ENCODE results near the gene CIAO3.
"Not testable (repeated sequence)": the region's sequence is repeated elsewhere in the genome, so short reads cannot be mapped to it uniquely, and the experiment has no call there.

Gene CIAO3

DNA sequence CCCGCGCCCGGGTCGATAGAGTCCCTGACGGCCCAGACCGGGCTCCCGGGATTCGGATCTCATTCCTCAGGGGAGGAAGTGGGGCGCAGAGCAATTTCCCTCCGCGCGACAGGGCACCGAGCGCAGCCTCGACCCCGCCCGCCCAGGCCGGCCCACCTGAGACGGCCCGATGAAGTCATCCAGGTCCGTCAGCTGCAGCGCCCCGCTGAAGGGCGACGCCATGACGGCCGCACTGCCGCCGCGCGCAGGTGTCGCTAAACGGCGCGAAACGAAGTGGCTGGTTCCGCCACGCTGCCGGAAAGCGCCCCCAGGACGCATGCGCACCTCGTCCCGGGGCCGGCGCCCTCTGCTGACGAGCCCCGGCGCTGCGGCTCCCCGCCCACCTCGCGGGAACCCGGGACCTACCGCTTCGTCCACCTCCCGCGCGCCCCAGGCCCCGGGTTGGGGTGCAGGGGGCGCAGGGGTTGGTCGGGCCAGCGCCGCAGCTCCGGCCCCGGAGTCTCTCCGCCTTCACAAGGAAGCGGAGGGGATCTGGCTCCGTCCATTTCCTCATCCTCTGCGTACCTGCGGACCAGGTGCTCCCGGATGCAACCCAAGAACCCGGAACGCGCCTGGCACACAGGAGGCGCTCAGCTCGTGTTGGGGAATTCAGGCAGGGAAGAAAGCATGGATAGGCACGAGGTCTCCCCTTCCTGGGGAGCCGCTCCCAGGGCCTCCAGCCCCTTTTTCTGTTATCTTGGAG lies at the start of gene CIAO3:
CIAO3 (minus strand) TSS at position 234 of the 742 bp plus-strand sequence; CDS start at position 222, 12 bp downstream.
- peak; percentile 85 for DNase-seq

DNA sequence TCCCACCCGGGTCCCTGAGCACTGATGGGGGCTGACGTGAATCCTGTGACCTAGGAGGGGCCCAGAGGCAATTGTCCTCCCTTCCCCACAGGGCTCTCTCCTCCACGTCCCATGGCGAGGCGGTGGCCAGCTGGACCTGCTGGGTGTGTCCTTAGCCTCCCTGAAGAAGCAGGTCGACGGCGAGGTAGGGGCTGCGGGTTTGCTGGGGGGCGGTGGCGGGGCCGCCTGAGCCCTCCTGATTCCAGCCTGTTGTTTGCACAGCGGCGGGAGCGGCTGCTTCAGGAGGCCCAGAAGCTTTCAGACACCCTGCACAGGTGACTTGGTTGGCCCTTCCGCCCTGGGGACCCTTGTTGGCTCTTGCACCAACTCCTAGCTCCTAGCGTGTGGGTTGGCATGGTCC lies 49.3 kb upstream of the CIAO3 start:
- DNase-seq: no peak

GRCh38 chr16:789191-789850 lies 48.5 kb upstream of the CIAO3 start:
- DNase-seq: no peak

DNA sequence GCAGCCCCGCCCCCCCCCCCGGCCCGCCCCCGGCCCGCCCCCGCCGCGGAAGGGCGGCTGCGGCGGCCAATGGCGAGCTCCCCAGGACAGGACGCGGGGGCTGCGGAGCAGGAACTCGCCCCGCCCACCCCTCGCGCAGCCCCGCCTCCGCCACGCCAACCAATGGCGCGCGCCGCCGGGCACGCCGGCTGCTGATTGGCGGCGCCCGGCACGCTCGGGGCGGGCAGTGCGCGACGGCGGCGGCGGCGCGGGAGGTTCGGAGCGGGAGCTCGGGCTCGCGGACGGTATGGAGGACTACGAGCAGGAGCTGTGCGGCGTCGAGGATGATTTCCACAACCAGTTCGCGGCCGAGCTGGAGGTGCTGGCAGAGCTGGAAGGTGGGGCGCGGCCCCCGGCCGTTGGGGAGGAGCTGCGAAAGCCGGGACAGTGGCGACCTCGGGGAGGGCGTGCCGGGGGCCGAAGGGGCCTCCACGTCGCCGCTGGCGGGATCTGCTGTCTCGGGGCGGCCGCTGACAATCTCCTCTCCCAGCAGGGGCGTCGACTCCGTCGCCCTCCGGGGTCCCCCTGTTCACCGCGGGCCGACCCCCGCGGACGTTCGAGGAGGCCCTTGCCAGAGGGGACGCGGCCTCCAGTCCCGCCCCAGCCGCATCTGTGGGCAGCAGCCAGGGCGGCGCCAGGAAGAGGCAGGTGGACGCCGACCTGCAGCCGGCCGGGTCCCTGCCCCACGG lies 47.8 kb upstream of the CIAO3 start, which contains the start of gene CHTF18:
CHTF18 (plus strand) TSS at position 222 of the 728 bp plus-strand sequence; CDS start at position 287, 65 bp downstream.
- DNase-seq: peak; percentile 82

- DNase-seq: no peak
Measured at GRCh38 chr16:787978-788398, 47.2 kb upstream of the CIAO3 start, which contains the start of gene RPUSD1. Gene RPUSD1 (minus strand): TSS chr16:788381. CDS start chr16:787737, 644 bp downstream.

DNA sequence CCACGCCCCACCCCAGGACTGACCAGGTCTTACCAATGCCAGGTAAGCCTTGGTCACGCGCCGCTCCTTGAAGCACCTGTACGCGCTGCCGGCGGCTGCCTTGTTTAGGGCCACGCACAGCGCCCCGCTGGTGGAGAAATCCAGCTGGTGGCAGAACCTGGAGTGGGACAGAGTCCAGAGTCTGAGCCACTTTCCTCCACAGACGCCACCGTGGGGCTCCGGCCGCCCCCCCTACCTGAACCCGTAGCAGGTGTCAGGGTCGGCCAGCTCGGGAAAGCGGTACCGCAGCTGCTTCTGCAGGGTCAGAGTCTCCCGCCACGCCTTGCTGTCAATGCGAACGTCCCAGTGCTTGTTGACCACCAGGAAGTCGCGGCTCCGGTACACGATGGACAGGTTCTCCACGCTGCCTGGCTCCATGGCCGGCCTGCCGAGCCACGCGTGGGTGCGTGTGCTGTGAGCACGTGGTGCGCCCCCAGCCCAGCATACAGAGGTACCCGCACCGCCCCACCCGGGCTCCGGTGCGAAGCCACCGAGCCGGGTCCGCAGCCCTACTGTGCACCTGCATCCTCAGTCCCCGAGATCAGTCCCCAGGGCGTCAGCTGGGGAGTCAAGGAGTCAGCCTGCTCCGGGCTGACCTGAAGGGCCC lies 46.6 kb upstream of the CIAO3 start:
- DNase-seq: no peak

DNA sequence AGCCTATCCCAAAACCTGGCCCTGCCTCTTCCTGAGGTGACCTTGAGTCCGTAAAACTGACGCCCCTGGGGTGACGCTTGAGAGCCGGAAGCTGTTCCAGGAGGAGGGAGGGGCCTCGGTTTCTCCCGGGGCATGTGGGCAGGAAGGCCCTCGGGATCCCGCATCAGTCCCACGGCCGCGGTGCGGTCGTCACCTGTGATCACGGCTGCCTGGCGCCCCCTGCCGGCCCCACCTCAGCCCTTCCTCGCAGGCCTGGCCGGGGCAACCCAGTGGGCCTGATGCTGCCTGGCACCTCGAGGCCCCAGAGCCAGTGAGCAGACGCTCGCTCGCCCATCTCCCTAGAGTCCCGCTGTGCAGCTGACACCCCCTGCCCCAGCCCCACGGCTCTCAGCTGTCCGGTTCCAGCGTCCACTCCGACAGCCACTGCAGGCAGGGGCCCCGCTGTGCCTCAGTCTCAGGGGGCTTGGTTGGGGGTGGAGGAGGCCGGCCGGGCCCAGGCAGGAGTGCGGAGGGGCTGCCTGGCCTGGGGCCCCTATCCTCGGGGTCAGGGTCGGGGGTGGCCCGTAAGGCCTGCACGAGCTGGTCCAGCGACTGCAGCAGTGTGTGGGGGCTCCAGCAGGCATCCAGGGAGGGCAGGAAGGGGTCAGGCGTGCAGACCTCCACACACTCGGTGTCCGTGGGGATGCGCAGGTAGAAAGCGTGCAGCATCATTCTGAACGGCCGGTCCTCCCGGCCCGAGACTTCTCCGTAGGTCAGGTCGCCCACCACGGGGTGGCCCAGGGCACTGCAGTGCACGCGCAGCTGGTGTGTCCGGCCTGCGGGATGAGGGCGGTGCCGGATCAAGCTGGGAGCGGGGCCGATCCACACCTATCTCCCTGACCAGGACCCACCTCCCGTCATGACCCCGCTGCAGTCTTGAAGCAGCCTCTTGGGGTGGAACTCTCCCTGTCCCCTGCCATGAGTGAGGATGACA lies 45.1 kb upstream of the CIAO3 start:
- DNase-seq: peak; percentile 29

GRCh38 chr16:784431-784830 lies 43.6 kb upstream of the CIAO3 start:
- DNase-seq: no peak

DNA sequence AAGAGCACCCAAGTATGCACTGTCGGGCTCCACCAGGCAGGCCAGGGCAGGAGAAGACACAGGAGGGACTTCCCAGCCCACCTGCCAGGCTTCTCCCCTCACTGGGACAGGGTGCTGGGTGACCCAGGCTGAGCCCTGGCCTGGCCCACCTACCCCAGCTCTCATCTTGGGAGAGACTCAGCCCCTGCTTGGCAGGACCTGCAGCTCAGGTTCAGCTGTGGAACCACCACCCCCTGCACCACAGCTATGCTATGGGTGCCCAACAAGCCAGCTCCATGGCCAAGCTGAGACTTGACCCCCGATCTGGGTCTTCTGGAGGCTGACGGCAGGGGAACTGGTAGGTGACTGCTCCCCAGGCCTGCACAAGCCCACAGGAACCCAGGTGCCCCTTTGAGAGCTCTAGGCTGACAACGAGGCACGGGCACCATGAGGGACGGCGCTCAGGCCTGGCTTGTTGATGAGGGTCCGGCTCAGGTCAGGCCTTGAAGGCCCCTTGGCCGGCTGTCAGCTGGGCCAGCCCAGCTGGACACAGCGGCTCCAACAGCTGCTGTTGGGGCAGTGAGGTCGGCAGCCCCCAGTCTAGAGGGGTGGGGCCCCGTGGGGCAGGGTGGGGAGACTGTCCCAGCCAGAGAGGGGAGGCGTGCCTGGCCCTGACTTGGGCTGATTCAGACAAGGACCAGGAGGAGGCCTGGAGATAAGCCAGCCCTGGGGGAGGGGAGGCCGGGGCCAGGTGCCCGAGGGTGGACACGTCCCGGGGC lies 42.8 kb upstream of the CIAO3 start:
- no peak for DNase-seq

- peak; percentile 89 for DNase-seq
Measured at GRCh38 chr16:782766-783403, 42.1 kb upstream of the CIAO3 start.

- DNase-seq: no peak
Measured at GRCh38 chr16:782258-782657, 41.5 kb upstream of the CIAO3 start.

GRCh38 chr16:781346-782010 lies 40.7 kb upstream of the CIAO3 start:
- DNase-seq: no peak

GRCh38 chr16:780296-780695 lies 39.5 kb upstream of the CIAO3 start:
- no peak for DNase-seq

DNA sequence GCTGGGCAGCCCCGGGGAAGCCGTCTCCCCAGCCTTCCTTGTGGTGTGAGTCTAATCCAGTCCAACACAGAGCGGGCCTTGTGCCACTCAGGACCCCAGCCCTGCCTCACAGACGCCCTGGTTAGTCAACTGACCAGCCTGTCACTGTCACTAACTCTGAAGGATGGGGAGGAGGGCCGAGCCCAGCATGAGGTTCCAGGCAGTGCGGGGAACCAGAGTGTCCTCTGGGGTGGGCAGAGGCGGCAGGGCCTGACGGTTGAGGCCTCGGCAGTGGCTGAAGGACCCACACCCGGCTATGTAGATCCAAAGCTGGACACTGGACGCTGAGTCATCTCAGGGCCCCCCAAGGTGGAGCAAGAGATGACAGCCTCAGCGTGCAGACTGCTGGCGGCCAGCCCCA lies 38.8 kb upstream of the CIAO3 start:
- no peak for DNase-seq

GRCh38 chr16:778909-779527 lies 38.2 kb upstream of the CIAO3 start:
- DNase-seq: no peak

- no peak for DNase-seq
Measured at GRCh38 chr16:778447-778846, 37.6 kb upstream of the CIAO3 start.

DNA sequence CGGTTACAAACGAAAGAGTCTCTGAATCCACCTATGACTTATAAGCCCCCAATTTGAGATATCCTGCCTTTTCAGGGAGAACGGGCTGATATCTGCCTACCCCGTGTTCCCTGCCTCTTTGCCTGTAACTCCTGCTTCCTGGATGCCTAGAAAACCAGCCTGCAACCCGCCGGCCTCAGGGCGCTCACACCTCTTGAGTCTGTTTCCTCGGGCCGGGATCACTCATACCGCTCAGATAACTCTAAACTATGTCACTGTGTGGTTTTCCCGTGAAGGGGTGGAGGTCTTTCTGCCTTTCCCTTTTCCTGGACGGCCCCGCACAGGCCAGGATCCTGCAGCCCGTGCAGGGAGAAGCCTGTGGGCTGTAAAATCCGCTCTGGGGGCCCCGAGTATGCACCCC lies 37.0 kb upstream of the CIAO3 start:
- no peak for DNase-seq

DNA sequence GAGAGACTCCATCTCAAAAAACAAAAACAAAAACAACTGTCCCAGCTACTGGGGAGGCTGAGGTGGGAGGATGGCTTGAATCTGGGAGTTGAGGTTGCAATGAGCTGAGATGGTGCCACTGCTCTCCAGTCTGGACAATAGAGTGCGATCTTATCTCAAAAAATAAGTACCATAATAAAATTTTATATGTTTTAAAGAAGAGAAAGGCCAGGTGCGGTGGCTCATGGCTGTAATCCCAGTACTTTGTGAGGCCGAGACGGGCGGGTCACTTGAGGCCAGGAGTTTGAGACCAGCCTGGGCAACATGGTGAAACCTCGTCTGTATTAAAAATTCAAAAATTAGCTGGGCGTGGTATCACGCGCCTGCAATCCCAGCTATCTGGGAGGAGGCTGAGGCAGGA lies 36.0 kb upstream of the CIAO3 start:
- DNase-seq: no peak

DNA sequence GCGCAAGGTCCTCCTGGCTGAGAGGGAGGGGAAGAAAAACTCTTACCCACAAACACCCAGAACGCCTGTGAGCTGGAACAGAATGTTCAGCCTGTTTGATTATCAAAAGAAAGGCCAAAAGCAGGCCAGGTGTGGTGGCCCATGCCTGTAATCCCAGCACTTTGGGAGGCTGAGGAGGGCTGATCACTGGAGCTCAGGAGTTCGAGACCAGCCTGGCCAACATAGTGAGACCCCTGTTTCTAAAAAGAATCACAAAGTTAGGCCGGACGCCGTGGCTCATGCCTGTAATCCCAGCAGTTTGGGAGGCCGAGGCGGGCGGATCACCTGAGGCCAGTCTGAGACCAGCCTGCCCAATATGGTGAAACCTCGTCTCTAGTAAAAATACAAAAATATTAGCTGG lies 35.5 kb upstream of the CIAO3 start:
- DNase-seq: not testable (repeated sequence)
